Measurements from ENCODE around the gene NCOA4.
"Not testable (repeated sequence)": the region's sequence is repeated elsewhere in the genome, so short reads cannot be mapped to it uniquely, and the experiment has no call there.

Gene NCOA4

GRCh38 chr10:46050941-46051623 is 20.7 kb upstream of the NCOA4 start:
- TF ChIP-seq CTCF (IDR thresholded peaks at IDR 0.05; ENCODE audit: low read depth, low read length) = no peak
- no peak for DNase-seq (ENCODE audit: extremely low read depth, low read depth)

GRCh38 chr10:46049497-46049831 is 19.0 kb upstream of the NCOA4 start:
- DNase-seq (ENCODE audit: extremely low read depth, low read depth) = not testable (repeated sequence)

- no peak for TF ChIP-seq CTCF (IDR thresholded peaks at IDR 0.05; ENCODE audit: low read depth, low read length)
- DNase-seq (ENCODE audit: extremely low read depth, low read depth) = no peak
These were observed 17.7 kb upstream of the NCOA4 start for GRCh38 chr10:46048152-46048551.

GRCh38 chr10:46046261-46046660 is 15.8 kb upstream of the NCOA4 start, which contains the start of gene MSMB:
TSS of gene MSMB (minus strand) at chr10:46046269. CDS start at chr10:46046237, 32 bp downstream.
- no peak for DNase-seq (ENCODE audit: extremely low read depth, low read depth)
- TF ChIP-seq CTCF (IDR thresholded peaks at IDR 0.05; ENCODE audit: low read depth, low read length) = no peak

- no peak for TF ChIP-seq CTCF (IDR thresholded peaks at IDR 0.05; ENCODE audit: low read depth, low read length)
- DNase-seq (ENCODE audit: extremely low read depth, low read depth) = no peak
These were observed 12.1 kb upstream of the NCOA4 start for GRCh38 chr10:46042527-46042926.

GRCh38 chr10:46040004-46040403 is 9.6 kb upstream of the NCOA4 start:
- no peak for TF ChIP-seq CTCF (IDR thresholded peaks at IDR 0.05; ENCODE audit: low read depth, low read length)
- DNase-seq (ENCODE audit: extremely low read depth, low read depth) = no peak

- no peak for DNase-seq (ENCODE audit: extremely low read depth, low read depth)
- no peak for TF ChIP-seq CTCF (IDR thresholded peaks at IDR 0.05; ENCODE audit: low read depth, low read length)
These were observed 6.8 kb upstream of the NCOA4 start for GRCh38 chr10:46037107-46037825.

All from AG09319 (cell line).